ENCODE results near the gene C10orf90. TPM values are rescaled to one million over a fixed set of nuclear protein-coding genes. Genes with fewer than 3 reads are reported as not detected.

The C10orf90 gene
- total RNA-seq, 1 donor from 2014 or later: not detected

DNA sequence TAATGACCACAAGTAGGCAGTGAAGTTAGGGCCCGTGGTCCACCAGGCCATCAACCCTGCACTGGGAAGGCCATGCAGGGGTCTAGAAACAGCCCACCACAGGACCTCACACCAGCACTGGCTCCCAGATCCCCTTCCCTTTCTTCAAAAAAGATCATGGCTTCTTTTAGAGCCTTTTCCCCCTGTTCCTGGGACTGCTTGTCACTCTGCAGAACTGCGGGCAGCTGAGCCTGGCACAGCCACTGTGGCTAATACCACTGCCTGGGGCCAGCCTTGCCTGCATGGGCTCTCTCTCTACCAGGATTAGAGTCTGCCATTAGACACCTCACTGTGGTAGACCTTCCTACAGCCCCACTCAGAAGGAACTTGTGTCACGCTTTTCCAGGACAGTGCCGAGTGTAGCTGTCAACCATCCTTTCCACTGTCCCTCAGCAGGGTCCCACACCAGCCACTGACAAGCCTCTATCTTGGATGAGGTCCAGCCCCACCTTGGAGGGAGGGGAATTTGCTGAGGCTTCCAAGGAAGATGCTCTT is 19.0 kb upstream of the C10orf90 start:
- intact Hi-C loops (cut with micrococcal nuclease): no loop called here
- H3K36me3 Mint-ChIP-seq (ENCODE audit: low read depth): no peaks in the 10 kb centered on the region
- H3K4me3 Mint-ChIP-seq: no peak overlapping the region
- H3K4me1 Mint-ChIP-seq (ENCODE audit: low read depth): no peaks in the 10 kb centered on the region
- DNase-seq (ENCODE audit: low spot score): no peak
- peaks cover 4% of the 10 kb centered on the region for H3K9me3 Mint-ChIP-seq
- no peak overlapping the region for H3K27ac Mint-ChIP-seq
- no peaks in the 10 kb centered on the region for H3K27me3 Mint-ChIP-seq (ENCODE audit: insufficient read depth)

- H3K9me3 Mint-ChIP-seq: peaks cover 4% of the 10 kb centered on the region
- intact Hi-C loops (cut with micrococcal nuclease): no loop called here
- H3K27ac Mint-ChIP-seq: no peak overlapping the region
- no peak for DNase-seq (ENCODE audit: low spot score)
- no peaks in the 10 kb centered on the region for H3K36me3 Mint-ChIP-seq (ENCODE audit: low read depth)
- H3K4me3 Mint-ChIP-seq: no peak overlapping the region
- H3K27me3 Mint-ChIP-seq (ENCODE audit: insufficient read depth): no peaks in the 10 kb centered on the region
- no peaks in the 10 kb centered on the region for H3K4me1 Mint-ChIP-seq (ENCODE audit: low read depth)
Measured at GRCh38 chr10:126687121-126687606, 16.7 kb upstream of the C10orf90 start.

DNA sequence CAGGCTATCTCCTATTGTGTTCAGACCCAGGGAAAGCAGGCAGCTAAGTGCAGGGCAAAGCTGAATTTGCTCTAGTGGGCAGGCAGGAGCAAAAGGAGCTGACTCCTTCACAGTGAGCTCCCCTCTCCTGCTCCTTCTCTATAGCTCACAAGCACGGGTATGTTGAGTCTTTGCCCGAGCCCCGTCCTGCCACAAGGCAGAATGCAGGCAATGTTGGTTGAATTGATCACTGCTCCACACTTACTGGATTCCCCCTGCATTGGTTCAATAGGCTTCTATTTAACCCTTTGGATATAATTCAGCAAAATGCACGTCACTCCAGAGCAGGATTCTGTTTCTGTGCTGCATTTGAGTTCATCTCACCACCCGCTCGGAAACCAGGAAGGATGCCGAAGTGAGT is 16.2 kb upstream of the C10orf90 start:
- Mint-ChIP-seq H3K36me3 (ENCODE audit: low read depth) (no peaks in the 10 kb centered on the region), H3K4me3 (no peak overlapping the region), H3K9me3 (peaks cover 4% of the 10 kb centered on the region), H3K27ac (no peak overlapping the region), H3K27me3 (ENCODE audit: insufficient read depth) (no peaks in the 10 kb centered on the region), H3K4me1 (ENCODE audit: low read depth) (no peaks in the 10 kb centered on the region)
- intact Hi-C loops (cut with micrococcal nuclease): no loop called here
- DNase-seq (ENCODE audit: low spot score): no peak

DNA sequence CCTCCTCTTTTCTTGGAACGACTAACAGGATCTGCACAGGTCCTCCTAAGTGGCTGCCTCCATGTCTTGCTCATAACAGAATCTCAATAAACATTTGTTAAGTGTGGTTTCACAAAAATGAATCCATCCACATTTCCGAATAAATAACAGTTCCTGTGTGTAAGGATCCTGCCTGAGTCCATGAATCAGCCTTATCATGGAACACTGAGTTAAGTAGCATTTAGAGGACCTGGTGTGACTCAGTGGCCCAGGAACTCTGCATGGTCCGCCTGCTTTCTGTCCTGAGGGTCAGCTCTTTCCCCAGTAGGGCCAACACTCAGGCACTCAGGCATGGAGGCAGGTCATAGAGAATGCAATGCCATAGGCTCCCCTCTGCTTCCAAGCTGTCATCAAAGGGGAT is 15.8 kb upstream of the C10orf90 start:
- no peak overlapping the region for H3K27ac Mint-ChIP-seq
- DNase-seq (ENCODE audit: low spot score): no peak
- H3K9me3 Mint-ChIP-seq: peaks cover 4% of the 10 kb centered on the region
- no peaks in the 10 kb centered on the region for H3K4me1 Mint-ChIP-seq (ENCODE audit: low read depth)
- no peak overlapping the region for H3K4me3 Mint-ChIP-seq
- no peaks in the 10 kb centered on the region for H3K36me3 Mint-ChIP-seq (ENCODE audit: low read depth)
- intact Hi-C loops (cut with micrococcal nuclease): no loop called here
- H3K27me3 Mint-ChIP-seq (ENCODE audit: insufficient read depth): no peaks in the 10 kb centered on the region

DNA sequence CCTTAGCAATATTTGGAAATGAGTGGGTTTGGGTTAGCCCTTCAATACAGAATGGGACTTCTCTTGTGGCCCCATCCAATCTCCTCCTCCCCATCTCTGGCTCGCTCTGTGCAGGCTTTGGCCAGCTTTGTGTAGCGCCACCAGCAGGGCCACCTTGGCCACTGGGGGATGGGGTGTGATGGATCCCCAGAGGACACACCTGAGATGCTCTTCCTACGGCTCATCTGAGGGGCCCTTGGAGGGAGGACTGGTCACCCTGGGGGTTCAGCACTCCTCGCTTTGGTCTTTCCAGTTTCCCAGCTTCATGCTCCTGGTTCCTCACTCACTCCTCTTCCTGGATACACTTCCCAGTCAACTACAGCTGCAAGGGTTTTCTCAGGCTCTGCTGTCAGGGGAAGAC is 15.3 kb upstream of the C10orf90 start:
- Mint-ChIP-seq H3K9me3 (peaks cover 4% of the 10 kb centered on the region), H3K27ac (no peak overlapping the region), H3K36me3 (ENCODE audit: low read depth) (no peaks in the 10 kb centered on the region), H3K4me1 (ENCODE audit: low read depth) (no peaks in the 10 kb centered on the region), H3K4me3 (no peak overlapping the region), H3K27me3 (ENCODE audit: insufficient read depth) (no peaks in the 10 kb centered on the region)
- no peak for DNase-seq (ENCODE audit: low spot score)
- intact Hi-C loops (cut with micrococcal nuclease): no loop called here

DNA sequence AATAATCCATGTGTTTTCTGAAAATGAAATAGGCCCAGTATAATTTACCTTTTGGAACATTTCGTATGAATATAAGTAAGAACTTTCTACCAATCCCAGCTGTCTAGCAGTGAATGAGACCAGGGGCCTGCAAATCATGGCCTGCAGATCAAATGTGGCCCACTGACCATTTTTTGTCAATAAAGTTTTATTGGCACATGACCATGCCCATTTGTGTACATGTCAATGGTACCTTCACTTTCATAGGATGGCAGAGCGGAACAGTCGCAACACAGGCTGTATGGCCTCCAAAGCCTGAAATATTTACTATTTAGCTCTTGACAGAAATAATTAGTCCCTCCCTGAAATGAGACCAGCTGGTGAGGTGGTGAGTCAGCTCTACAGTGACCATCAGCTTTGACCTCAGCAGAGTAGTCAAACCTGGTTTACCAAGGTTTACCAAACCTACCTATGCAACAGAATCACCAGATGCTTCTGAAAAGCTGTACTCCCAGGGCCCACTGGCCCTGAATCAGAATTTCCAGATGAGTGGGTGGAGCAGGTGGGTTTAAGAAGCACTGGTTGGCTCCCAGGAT is 13.8 kb upstream of the C10orf90 start:
- H3K4me3 Mint-ChIP-seq: no peak overlapping the region
- H3K9me3 Mint-ChIP-seq: peaks cover 4% of the 10 kb centered on the region
- no peaks in the 10 kb centered on the region for H3K4me1 Mint-ChIP-seq (ENCODE audit: low read depth)
- H3K27me3 Mint-ChIP-seq (ENCODE audit: insufficient read depth): no peaks in the 10 kb centered on the region
- no peak for DNase-seq (ENCODE audit: low spot score)
- no peak overlapping the region for H3K27ac Mint-ChIP-seq
- intact Hi-C loops (cut with micrococcal nuclease): no loop called here
- no peaks in the 10 kb centered on the region for H3K36me3 Mint-ChIP-seq (ENCODE audit: low read depth)

DNA sequence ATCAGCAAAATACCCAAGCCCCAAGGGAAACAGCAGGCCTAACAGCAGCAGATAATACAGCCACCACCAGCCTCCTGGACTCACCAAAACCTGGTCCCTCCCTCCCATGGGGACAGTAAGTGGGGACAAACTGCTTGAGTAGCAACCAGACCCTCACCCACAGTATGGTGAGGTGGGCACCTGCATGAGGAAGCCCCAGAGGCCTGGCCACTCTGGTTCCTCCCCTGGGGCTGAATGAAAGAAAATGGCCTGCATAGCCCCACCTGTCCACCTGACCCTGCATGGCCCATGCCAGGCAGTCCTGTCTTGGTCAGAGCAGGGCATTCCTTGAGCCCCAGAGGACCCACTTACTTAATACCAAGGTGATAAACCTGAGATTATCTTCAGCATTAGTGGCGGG is 13.0 kb upstream of the C10orf90 start:
- no peaks in the 10 kb centered on the region for H3K4me1 Mint-ChIP-seq (ENCODE audit: low read depth)
- intact Hi-C loops (cut with micrococcal nuclease): no loop called here
- no peak overlapping the region for H3K4me3 Mint-ChIP-seq
- no peak overlapping the region for H3K27ac Mint-ChIP-seq
- no peaks in the 10 kb centered on the region for H3K27me3 Mint-ChIP-seq (ENCODE audit: insufficient read depth)
- H3K9me3 Mint-ChIP-seq: peaks cover 4% of the 10 kb centered on the region
- H3K36me3 Mint-ChIP-seq (ENCODE audit: low read depth): no peaks in the 10 kb centered on the region
- DNase-seq (ENCODE audit: low spot score): no peak

GRCh38 chr10:126675656-126676438 is 5.4 kb upstream of the C10orf90 start:
- no peak overlapping the region for H3K27ac Mint-ChIP-seq
- intact Hi-C loops (cut with micrococcal nuclease): no loop called here
- peaks cover 11% of the 10 kb centered on the region for H3K9me3 Mint-ChIP-seq
- DNase-seq (ENCODE audit: low spot score): no peak
- H3K4me3 Mint-ChIP-seq: no peak overlapping the region
- H3K27me3 Mint-ChIP-seq (ENCODE audit: insufficient read depth): no peaks in the 10 kb centered on the region
- H3K4me1 Mint-ChIP-seq (ENCODE audit: low read depth): no peaks in the 10 kb centered on the region
- H3K36me3 Mint-ChIP-seq (ENCODE audit: low read depth): no peaks in the 10 kb centered on the region

DNA sequence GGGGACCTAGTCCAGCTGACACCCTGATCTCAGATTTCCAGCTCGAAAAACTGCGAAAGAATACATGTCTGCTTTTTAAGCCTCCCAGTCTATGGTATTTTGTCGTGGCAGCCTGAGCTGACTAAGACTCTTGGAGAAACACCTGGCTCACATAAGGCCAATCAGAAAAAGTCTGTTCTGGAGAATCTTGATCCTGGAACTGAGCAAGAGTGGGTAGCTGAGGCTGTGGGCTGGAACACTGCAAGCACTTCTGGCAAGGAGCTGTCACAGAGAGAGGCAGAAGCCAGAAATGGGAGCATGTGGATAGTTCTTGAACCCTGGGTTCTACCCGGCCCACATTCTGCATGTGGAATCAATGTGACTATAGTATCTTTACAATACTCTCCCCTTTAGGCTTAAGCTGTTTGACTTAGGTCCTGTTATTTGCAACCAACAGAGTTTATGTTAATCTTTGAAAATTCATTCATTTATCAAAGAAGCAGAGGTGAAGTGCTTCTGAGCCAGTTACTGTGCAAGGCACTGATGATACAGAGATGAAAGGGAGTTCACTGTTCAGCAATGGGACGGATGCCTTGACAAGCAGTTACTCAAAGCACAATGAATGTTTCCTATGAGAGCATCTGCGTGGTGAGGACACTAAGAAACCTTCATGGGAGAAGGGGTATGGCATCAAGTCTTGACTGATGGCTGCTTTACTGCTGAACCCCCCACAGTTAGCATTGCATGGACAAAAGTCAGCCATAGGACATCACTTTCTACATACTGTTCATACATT is 4.4 kb upstream of the C10orf90 start:
- intact Hi-C loops (cut with micrococcal nuclease): no loop called here
- Mint-ChIP-seq H3K36me3 (ENCODE audit: low read depth) (no peaks in the 10 kb centered on the region), H3K27me3 (ENCODE audit: insufficient read depth) (no peaks in the 10 kb centered on the region), H3K27ac (no peak overlapping the region), H3K9me3 (peaks cover 12% of the 10 kb centered on the region), H3K4me3 (no peak overlapping the region), H3K4me1 (ENCODE audit: low read depth) (no peaks in the 10 kb centered on the region)
- no peak for DNase-seq (ENCODE audit: low spot score)

GRCh38 chr10:126673565-126673964 is 3.1 kb upstream of the C10orf90 start:
- Mint-ChIP-seq H3K36me3 (ENCODE audit: low read depth) (no peaks in the 10 kb centered on the region), H3K4me1 (ENCODE audit: low read depth) (no peaks in the 10 kb centered on the region), H3K4me3 (no peak overlapping the region), H3K27ac (no peak overlapping the region), H3K9me3 (peaks cover 12% of the 10 kb centered on the region), H3K27me3 (ENCODE audit: insufficient read depth) (no peaks in the 10 kb centered on the region)
- intact Hi-C loops (cut with micrococcal nuclease): no loop called here
- no peak for DNase-seq (ENCODE audit: low spot score)

- no peak for DNase-seq (ENCODE audit: low spot score)
- H3K9me3 Mint-ChIP-seq: peaks cover 12% of the 10 kb centered on the region
- H3K27ac Mint-ChIP-seq: no peak overlapping the region
- intact Hi-C loops (cut with micrococcal nuclease): no loop called here
- no peak overlapping the region for H3K4me3 Mint-ChIP-seq
- H3K36me3 Mint-ChIP-seq (ENCODE audit: low read depth): no peaks in the 10 kb centered on the region
- H3K4me1 Mint-ChIP-seq (ENCODE audit: low read depth): no peaks in the 10 kb centered on the region
- no peaks in the 10 kb centered on the region for H3K27me3 Mint-ChIP-seq (ENCODE audit: insufficient read depth)
Measured at GRCh38 chr10:126671402-126671975, 996 bp upstream of the C10orf90 start.

DNA sequence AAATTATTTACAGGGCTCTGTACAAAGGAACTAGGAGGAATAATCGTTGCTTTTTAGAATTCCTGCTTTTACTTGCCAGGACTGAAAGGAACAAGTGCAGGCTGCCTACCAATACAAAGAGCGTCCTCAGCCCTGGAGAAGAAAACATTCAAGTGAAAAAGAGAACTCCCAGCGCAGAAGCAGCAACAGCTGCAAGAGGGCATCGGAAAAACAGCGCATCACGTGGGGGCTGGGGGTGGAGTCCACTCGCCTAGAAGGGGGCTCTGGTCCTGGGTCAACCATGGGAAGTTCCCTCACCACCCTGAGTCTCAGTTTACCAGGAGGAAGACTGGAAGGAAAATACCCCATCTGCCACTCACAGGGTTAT is 385 bp upstream of the C10orf90 start:
- intact Hi-C loops (cut with micrococcal nuclease): no loop called here
- H3K27me3 Mint-ChIP-seq (ENCODE audit: insufficient read depth): no peaks in the 10 kb centered on the region
- H3K27ac Mint-ChIP-seq: no peak overlapping the region

DNA sequence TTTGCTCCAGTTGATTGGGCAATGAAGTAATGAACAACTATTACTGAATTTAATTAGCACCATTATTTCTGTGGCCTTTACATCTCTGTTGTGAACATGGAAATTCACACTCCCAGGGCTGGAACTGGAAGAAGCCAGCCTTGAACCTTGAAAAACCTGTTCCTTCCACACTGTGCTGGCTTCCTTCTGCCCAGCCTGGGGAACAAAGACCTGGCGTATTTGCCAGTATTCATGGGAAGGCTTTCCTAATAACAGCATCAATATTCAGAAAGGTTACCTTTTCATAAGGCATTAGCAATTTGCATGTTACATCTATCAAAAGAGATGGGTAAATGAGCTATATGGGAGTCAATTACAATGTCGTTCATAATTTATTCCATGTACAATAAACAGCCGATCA is 1.3 kb downstream of the C10orf90 start:
- intact Hi-C loops (cut with micrococcal nuclease): no loop called here
- Mint-ChIP-seq H3K9me3 (peaks cover 12% of the 10 kb centered on the region), H3K27ac (no peak overlapping the region), H3K4me1 (ENCODE audit: low read depth) (no peaks in the 10 kb centered on the region), H3K36me3 (ENCODE audit: low read depth) (no peaks in the 10 kb centered on the region), H3K4me3 (no peak overlapping the region), H3K27me3 (ENCODE audit: insufficient read depth) (no peaks in the 10 kb centered on the region)
- DNase-seq (ENCODE audit: low spot score): no peak

More for the DNA sequence above, 385 bp upstream of the C10orf90 start:
- Mint-ChIP-seq H3K4me3 (no peak overlapping the region), H3K9me3 (peaks cover 12% of the 10 kb centered on the region), H3K4me1 (ENCODE audit: low read depth) (no peaks in the 10 kb centered on the region), H3K36me3 (ENCODE audit: low read depth) (no peaks in the 10 kb centered on the region)
- DNase-seq (ENCODE audit: low spot score): no peak

Measured in activated T-helper 1 cell treated with anti-CD3 and anti-CD28 coated beads, Interleukin-12 subunit alpha, Interleukin-12 subunit beta, Interleukin-2, Interleukin-4 antibody, amounts not matched to agents 30 ng/mL and 10 ng/mL and 1 ng/mL, durations not matched to agents 14 hours and 24 hours and 36 hours (primary cell).